Measurements from ENCODE around the gene NAA60.

GRCh38 chr16:3520841-3521240, 77.4 kb downstream of the NAA60 start:
- TF ChIP-seq CTCF (IDR thresholded peaks at IDR 0.05; ENCODE audit: low read length) (no peak), EZH2 (IDR thresholded peaks at IDR 0.05; ENCODE audit: borderline replicate concordance, low read length) (no peak)

Data from OCI-LY1 (cell line).